GM12878 (cell line): ENCODE measurements around the gene HYAL1. TPM values are rescaled to one million over a fixed set of nuclear protein-coding genes. Genes with fewer than 3 reads are reported as not detected.

ENCODE experiments used
- ATAC-seq: fragments of 200-7000 bp; cut with Tn5 transposase; 3 replicates; pipeline ENCODE4 v1.9.1; 2020; ENCODE audit warnings: mild to moderate bottlenecking, moderate library complexity
- BruUV-seq: library from RNA; stranded (reverse); fragments of 400-500 nt; replicated peaks from 2 replicates; lab custom pipeline; 2021; lab: Mats Ljungman, UMichigan
- CTCF ChIA-PET: fragments of 300-600 bp; sonication (Branson Sonifier 250); formaldehyde crosslinking; extraction: SDS; loops from one replicate; lab custom pipeline; 2021; ENCODE audit warnings: inconsistent platforms; lab: Yijun Ruan, JAX
- POLR2A ChIA-PET: fragments of 350-600 bp; formaldehyde crosslinking; extraction: SDS; loops from one replicate; lab custom pipeline; 2021; ENCODE audit warnings: inconsistent platforms; lab: Charles Lee
- RAD21 ChIA-PET: fragments of 300-600 bp; sonication (Branson Sonifier 250); formaldehyde crosslinking; loops from one replicate; lab custom pipeline; 2023; ENCODE audit warnings: antibody characterized with exemption; ENCODE audit not compliant: unreplicated experiment; lab: Charles Lee
- SMC1A ChIA-PET: fragments of 300-600 bp; sonication (Branson Sonifier 250); formaldehyde crosslinking; loops from one replicate; lab custom pipeline; 2023; ENCODE audit not compliant: unreplicated experiment, uncharacterized antibody; lab: Charles Lee
- DNase-seq: peaks from one replicate; pipeline ENCODE4 v3.0.0-alpha.2; 2011; ENCODE audit warnings: low read depth, low spot score
- FAIRE-seq: peaks from 3 replicates; lab custom pipeline; 2011; peaks lifted over from hg19 to GRCh38; lab: Jason Lieb, UNC
- H2AFZ ChIP-seq: 2 replicates; pipeline ENCODE4 v1.6.0; 2011; ENCODE audit warnings: low read depth, low read length, control low read depth; ENCODE audit not compliant: control insufficient read depth
- H3K27ac ChIP-seq: 2 replicates; pipeline ENCODE4 v1.5.1; 2011; ENCODE audit warnings: control low read depth; ENCODE audit not compliant: control insufficient read depth, insufficient read depth
- H3K27me3 ChIP-seq, 2 experiments: replicated peaks in 1 of 2; 2 replicates each; pipeline versions ENCODE4 v1.6.0 to v1.6.1; 2011; ENCODE audit warnings: low read length in 1 of 2; ENCODE audit not compliant: control insufficient read depth in 2 of 2, insufficient read depth in 2 of 2
- H3K36me3 ChIP-seq, 2 experiments: 2 replicates each; pipeline ENCODE4 v1.5.1; 2011; ENCODE audit warnings: low read length in 1 of 2; ENCODE audit not compliant: control insufficient read depth in 2 of 2, insufficient read depth in 2 of 2
- H3K4me1 ChIP-seq: 2 replicates; pipeline ENCODE4 v1.6.1; 2011; ENCODE audit warnings: mild to moderate bottlenecking, low read length, moderate library complexity, mixed read lengths; ENCODE audit not compliant: control insufficient read depth, insufficient read depth
- H3K4me2 ChIP-seq: 2 replicates; pipeline ENCODE4 v1.6.0; 2011; ENCODE audit warnings: control low read depth; ENCODE audit not compliant: control insufficient read depth, insufficient read depth
- H3K4me3 ChIP-seq: fragments of 200-600 bp; sonication (generic); 2 replicates; pipeline ENCODE4 v1.5.1; 2016
- H3K79me2 ChIP-seq: 2 replicates; pipeline ENCODE4 v1.6.0; 2011; ENCODE audit warnings: low read length; ENCODE audit not compliant: control insufficient read depth, insufficient read depth
- H3K9ac ChIP-seq: 2 replicates; pipeline ENCODE4 v1.8.0; 2011; ENCODE audit warnings: low read length, control low read depth, mixed read lengths; ENCODE audit not compliant: control insufficient read depth, insufficient read depth
- H3K9me3 ChIP-seq: replicated peaks from 3 replicates; pipeline ENCODE4 v1.5.1; 2011; ENCODE audit warnings: mild to moderate bottlenecking, low read length; ENCODE audit not compliant: control insufficient read depth, insufficient read depth
- H4K20me1 ChIP-seq: 2 replicates; pipeline ENCODE4 v1.6.0; 2011; ENCODE audit not compliant: control insufficient read depth, insufficient read depth
- IKZF1 ChIP-seq: fragments of 450-650 bp; conservative IDR thresholded peaks from 2 replicates; pipeline ENCODE4 v1.6.1; 2017; ENCODE audit warnings: antibody characterized with exemption, mild to moderate bottlenecking
- JUND ChIP-seq: IDR thresholded peaks from 2 replicates; pipeline ENCODE4 v1.6.1; 2012; ENCODE audit warnings: low read depth, mild to moderate bottlenecking, low read length, improper control_type of control experiment, moderate library complexity
- NR2F1 ChIP-seq: fragments of 450-650 bp; conservative IDR thresholded peaks from 2 replicates; pipeline ENCODE4 v1.6.1; 2017; ENCODE audit warnings: mild to moderate bottlenecking
- RAD21 ChIP-seq: IDR thresholded peaks from 2 replicates; pipeline ENCODE4 v1.6.1; 2011; ENCODE audit warnings: mild to moderate bottlenecking, low read depth, low read length, moderate library complexity; ENCODE audit not compliant: insufficient read depth
- SMC3 ChIP-seq: IDR thresholded peaks from 2 replicates; pipeline ENCODE4 v1.6.1; 2011; ENCODE audit warnings: low read length, improper control_type of control experiment, borderline replicate concordance
- YBX1 ChIP-seq: fragments of 450-650 bp; IDR thresholded peaks from 2 replicates; pipeline ENCODE4 v1.6.1; 2016; ENCODE audit warnings: antibody characterized with exemption
- WGBS: methylation state at CpG from one replicate; pipeline ENCODE4 v1.1.6; 2016; ENCODE audit warnings: low lambda C conversion rate; ENCODE audit not compliant: insufficient replicate concordance, insufficient coverage; ENCODE audit errors: missing lambda C conversion rate; 5-methylcytosine and 5-hydroxymethylcytosine counted together
- in situ Hi-C: fragments of 300-500 bp; cut with MboI; formaldehyde crosslinking; loops from 9 replicates; pipeline ENCODE4 v1.14.3; 2018; ENCODE audit warnings: mixed read lengths
- intact Hi-C: fragments of 100-400 bp; cut with micrococcal nuclease; formaldehyde crosslinking; loops from one replicate; pipeline ENCODE4 v1.14.2; 2022; ENCODE audit not compliant: unreplicated experiment
- polyA plus RNA-seq, 11 experiments: library from polyadenylated mRNA; depleted of rRNA in 4 of 11; unstranded in 6 of 11; stranded (reverse) in 5 of 11; fragments of >200 nt; fragmentation: Nextera tagmentation in 4 of 11; fragmentation: Illumina TruSeq in 1 of 11; extraction: Ambion mirVana in 4 of 11; extraction: Trizol in 1 of 11; gene quantifications; 1 replicate in 1 of 11; 2 replicates in 10 of 11; pipeline versions ENCODE4 v1.2.1 to v1.2.3, GENCODE V29; 2011 to 2016; ENCODE audit warnings: inconsistent platforms in 2 of 11, missing spikeins in 2 of 11, low read depth in 1 of 11
- total RNA-seq, 4 experiments: library from RNA; depleted of rRNA in 3 of 4; stranded (reverse); fragments of >200 nt in 3 of 4; fragmentation: Illumina TruSeq in 1 of 4; extraction: Trizol in 1 of 4; gene quantifications; 2 replicates each; pipeline versions ENCODE4 v1.2.1 to v1.2.3, GENCODE V29; 2013 to 2021
- TF ChIP-seq, protein P1 (sequence below), 3 experiments: IDR thresholded peaks in 2 of 3; conservative IDR thresholded peaks in 1 of 3; 2 replicates each; pipeline ENCODE4 v1.5.1; 2011; ENCODE audit warnings: low read depth in 3 of 3, low read length in 3 of 3, mild to moderate bottlenecking in 3 of 3, control low read depth in 2 of 3, moderate library complexity in 2 of 3, inconsistent platforms in 1 of 3, mixed read lengths in 1 of 3; ENCODE audit not compliant: control insufficient read depth in 2 of 3, insufficient read depth in 1 of 3; ENCODE audit errors: extremely low read depth in 1 of 3

The HYAL1 gene
- total and polyA plus RNA-seq, 10 of the 15 experiments (the other 5 are each of a cell fraction or from before 2014, with no cell fraction given), result 0.04 to 0.55 (median 0.18) TPM; not detected in 2

- RAD21 ChIA-PET, result interaction anchor here (0.7 to 2.3 kb wide), 5 partner anchors 13 to 46 kb away, joined by 3 to 6 read pairs (median 3); partner anchors contain the start of genes IFRD2 and LSMEM2
- CTCF ChIA-PET, result interaction anchor here (0.5 to 5.1 kb wide), 17 partner anchors 9 to 218 kb away, joined by 3 to 72 read pairs (median 5); partner anchors contain the start of genes HYAL1, HYAL3, IFRD2 and LSMEM2
- no peaks in the 10 kb centered on the region for H4K20me1 ChIP-seq
- H3K27ac ChIP-seq, result no peak overlapping the region
- peaks cover 2 to 7% of the 10 kb centered on the region in 2 experiments; a peak in 3 of 4 replicates for H3K36me3 ChIP-seq
- POLR2A ChIA-PET, result interaction anchor here (1.0 kb wide), 1 partner anchor 12 kb away, joined by 3 read pairs; no protein-coding TSS in a partner anchor
- no TSS peak for BruUV-seq
- no peaks in the 10 kb centered on the region for H3K9me3 ChIP-seq
- in situ Hi-C loops (no loop called here), intact Hi-C loops (loop anchor here (1.0 kb wide), 2 partner anchors 50 to 97 kb away; no protein-coding TSS in a partner anchor)
- FAIRE-seq (no peak), DNase-seq (no peak), ATAC-seq (peak; percentile 51)
- no peak for TF ChIP-seq JUND
- TF ChIP-seq IKZF1, result 0 out of 2 replicates have a peak, but pooled peaks have one; percentile 21
- peak; percentile 49 for TF ChIP-seq SMC3
- TF ChIP-seq RAD21, result peak; percentile 66
- TF ChIP-seq NR2F1, result 0 out of 2 replicates have a peak, but pooled peaks have one; percentile 26
- TF ChIP-seq YBX1, result no peak
- TF ChIP-seq, protein P1, sequence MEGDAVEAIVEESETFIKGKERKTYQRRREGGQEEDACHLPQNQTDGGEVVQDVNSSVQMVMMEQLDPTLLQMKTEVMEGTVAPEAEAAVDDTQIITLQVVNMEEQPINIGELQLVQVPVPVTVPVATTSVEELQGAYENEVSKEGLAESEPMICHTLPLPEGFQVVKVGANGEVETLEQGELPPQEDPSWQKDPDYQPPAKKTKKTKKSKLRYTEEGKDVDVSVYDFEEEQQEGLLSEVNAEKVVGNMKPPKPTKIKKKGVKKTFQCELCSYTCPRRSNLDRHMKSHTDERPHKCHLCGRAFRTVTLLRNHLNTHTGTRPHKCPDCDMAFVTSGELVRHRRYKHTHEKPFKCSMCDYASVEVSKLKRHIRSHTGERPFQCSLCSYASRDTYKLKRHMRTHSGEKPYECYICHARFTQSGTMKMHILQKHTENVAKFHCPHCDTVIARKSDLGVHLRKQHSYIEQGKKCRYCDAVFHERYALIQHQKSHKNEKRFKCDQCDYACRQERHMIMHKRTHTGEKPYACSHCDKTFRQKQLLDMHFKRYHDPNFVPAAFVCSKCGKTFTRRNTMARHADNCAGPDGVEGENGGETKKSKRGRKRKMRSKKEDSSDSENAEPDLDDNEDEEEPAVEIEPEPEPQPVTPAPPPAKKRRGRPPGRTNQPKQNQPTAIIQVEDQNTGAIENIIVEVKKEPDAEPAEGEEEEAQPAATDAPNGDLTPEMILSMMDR (IDR thresholded peaks at IDR 0.05 in 2 of 3, conservative IDR thresholded peaks at IDR 0.05 in 1 of 3; ENCODE audit: control insufficient read depth in 2 of 3, extremely low read depth in 1 of 3, insufficient read depth in 1 of 3, low read depth in 3 of 3, low read length in 3 of 3), result peak; percentile 77 to 83 (median 80)
- H3K4me1 ChIP-seq, result peaks cover 17% of the 10 kb centered on the region
- no peak overlapping the region for H3K4me3 ChIP-seq
- no peak overlapping the region for H3K4me2 ChIP-seq
- no peak overlapping the region for H2AFZ ChIP-seq
- no peak overlapping the region for H3K9ac ChIP-seq
- SMC1A ChIA-PET, result interaction anchor here (1.0 kb wide), 1 partner anchor 25 kb away, joined by 3 read pairs; the partner anchor contains the start of genes HYAL3 and NAA80
- WGBS, result 50% methylated on average over 4 of the region's 4 CpGs
- H3K79me2 ChIP-seq, result peaks cover 19% of the 10 kb centered on the region
- no peaks in the 10 kb centered on the region for H3K27me3 ChIP-seq
Measured at GRCh38 chr3:50324351-50325112, 21.2 kb upstream of the HYAL1 start.
